Fibroblast of upper back skin (primary cell): Measurements from ENCODE around the gene GCAT.
A peak's percentile ranks its signal among the peaks of the same experiment; 100 is the strongest.
"Not testable (repeated sequence)": the region's sequence is repeated elsewhere in the genome, so short reads cannot be mapped to it uniquely, and the experiment has no call there.

Experiments
- DNase-seq: peaks from one replicate; pipeline ENCODE4 v3.0.0-alpha.2; 2013

The GCAT gene

DNA sequence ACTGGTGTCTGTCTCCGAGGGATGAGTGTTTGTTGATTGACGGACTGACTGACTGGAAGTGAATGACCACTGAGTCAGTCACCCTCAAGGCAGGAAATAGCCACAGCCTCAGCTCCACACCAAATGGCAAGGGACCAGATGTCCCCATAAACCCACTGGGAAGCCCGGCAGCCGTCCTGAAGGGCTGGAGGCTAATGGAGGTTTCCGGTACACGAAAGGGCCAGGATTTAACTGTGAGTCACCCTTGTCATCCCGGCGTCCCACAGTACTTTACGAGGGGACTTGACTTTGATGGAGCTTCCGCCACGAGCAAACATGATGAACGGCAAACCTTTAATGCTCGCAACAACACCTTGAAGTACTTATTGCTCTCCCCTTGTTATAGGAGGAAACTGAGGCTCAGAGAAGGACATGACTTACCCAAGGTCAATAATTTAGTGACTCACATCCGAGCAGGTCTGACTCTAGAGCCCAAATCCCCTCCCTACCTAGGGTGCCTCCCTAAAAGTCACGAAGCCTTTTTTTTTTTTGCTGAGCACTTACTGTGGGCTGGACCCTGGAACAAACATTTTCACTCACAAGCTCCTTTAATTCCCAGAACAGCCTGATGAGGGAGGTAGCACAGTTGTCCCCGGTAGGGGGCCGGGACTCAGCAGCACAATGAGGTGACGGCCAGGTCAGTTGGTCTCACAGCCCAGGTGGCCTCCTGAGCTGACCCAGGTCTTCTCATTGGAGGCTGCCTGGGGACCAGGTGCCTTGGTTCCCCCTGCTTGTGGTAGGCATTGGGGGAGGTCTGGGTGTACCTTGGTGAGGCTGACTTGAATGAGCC, 25.2 kb upstream of the GCAT start:
- peak; percentile 34 for DNase-seq

DNA sequence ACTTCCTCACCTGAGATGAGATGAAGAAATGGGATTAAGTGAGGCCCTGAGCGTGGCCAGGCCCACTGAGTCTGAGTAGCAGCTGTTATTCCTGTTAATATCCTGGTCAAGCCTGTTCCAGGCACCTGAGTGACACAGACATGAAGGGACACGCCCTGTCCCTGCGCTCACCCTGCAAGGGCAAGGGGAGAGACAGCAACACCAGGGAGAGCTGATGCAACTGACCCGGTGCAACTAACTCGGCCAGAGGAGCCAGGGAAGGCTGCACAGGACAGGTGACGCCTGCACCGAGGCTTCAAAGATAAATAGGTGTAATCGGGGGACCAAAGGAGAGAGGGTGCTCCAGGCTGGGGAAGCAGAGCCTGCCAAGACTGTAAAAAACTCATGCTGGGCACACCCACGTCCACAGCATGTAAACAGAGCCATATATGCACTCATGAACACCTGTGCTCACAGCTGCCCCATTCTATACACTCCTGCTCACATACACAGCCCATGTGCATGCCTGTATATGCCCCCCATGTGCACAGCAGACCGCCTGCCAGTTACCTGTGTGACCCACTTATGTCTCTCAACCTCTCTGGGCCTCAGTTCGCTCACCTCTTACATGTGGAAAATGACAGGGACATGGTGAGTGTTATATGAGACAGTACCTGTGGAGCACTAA, 22.8 kb upstream of the GCAT start:
- DNase-seq, result no peak

DNA sequence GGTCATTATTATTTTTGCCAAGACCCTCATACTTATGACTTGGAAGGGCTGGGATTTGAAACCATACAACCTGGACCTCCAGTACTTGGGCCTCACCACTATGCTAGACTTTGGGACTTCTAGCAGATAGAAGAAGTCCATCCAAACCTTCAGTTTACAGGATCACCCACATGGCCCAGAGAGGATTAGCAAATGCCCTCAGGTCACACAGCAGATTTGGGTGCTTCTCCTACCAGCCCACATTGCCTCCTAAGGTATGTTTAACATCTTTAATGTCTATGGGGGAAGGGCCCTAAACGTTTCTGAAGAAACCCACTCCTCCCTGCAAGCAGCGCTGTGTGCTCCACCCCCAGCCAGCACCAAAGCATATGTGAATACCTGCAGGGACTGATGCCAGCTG, 17.5 kb upstream of the GCAT start:
- no peak for DNase-seq

DNA sequence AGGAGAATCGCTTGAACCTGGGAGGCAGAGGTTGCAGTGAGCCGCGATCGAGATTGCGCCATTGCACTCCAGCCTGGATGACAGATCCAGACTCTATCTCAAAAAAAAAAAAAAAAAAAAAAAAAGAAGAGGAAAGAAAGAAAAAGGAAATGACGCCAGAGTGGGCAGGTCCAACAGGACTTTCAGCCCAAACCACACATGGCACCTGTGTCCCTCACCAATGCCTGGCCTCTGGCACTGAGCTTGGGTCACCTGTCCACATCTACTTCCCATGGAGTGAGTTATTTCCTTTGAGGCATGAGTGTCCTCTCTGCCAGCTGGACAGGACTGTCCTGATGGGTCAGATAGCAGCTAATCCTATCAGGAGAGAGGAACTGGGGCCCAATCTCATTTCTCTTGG, 15.2 kb upstream of the GCAT start:
- DNase-seq, result no peak

DNA sequence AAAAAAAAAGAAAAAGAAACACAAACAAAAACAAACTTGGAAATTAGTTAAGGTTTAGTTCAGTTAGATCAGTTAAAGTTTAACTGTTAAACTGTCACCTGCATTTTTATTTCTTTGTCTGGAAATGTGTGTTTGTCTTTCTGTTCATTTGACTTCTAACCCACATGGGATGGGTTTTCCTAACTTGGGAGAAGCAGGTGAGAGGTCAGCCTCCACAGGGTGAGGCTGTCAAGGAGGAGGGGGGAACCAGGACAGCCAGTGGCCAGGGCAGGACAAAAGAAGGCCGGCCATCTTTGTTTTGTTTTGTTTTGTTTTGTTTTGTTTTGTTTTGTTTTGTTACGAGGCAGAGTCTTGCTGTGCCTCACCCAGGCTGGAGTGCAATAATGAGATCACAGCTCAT, 13.4 kb upstream of the GCAT start:
- no peak for DNase-seq

DNA sequence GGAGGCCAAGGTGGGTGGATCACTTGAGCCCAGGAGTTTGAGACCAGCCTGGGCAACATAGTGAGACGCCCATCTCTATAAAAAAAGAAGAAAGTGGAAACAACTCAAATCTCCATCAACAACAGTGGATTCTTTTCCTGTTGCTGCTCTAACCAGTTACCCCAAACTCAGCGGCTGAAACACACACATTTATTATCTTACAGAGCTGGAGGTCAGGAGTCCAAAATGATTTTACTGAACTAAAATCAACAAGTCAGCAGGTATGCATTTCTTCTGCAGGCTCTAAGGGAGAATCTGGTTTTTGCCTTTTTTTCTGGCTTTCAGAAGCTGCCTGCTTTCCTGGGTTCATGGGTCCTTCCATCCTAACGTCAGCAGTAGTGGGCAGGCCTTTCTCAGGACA, 11.7 kb upstream of the GCAT start:
- DNase-seq, result no peak

DNA sequence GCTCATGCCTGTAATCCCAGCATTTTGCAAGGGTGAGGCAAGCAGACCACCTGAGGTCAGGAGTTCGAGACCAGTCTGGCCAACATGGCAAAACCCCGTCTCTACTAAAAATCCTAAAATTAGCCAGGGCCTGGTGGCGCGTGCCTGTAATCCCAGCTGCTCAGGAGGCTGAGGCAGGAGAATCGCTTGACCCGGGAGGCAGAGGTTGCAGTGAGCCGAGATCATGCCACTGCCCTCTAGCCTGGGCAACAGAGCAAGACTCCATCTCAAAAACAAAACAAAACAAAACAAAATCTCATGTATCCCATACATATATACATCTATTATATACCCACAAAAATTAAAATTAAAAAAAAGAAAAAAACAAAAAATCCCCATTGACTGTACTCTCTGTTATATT, 10.5 kb upstream of the GCAT start:
- DNase-seq, result not testable (repeated sequence)

DNA sequence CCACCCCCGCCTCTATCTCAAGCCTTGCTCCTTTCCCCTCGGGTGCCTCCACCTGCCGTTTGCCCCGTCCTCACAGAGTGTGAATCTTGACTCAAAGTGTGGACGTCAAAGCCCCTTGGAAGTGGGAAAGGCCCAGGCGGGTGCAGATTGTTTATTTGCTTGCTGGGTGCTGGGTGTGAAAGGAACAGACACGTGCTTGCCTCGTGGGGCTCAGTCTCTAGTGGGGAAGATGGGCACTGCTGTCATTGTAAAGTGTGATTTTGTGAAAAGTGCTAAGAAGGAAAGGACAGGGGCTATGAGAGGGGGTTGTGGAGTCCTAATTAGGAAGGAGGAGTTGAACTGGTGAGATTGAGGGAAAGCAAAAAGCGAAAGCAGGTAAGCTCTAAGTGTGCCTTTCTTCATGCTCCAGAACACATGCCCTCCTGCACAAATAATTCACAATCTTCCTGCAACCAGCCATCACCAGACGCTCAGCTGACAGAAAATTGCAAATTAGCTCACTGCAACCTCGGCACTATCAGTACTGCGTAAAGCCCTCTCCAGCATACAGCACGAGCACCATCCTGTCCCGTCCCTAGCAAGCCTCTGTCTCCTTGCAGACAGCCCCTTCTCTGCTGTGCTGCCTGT, 9.7 kb upstream of the GCAT start:
- DNase-seq, result no peak

DNA sequence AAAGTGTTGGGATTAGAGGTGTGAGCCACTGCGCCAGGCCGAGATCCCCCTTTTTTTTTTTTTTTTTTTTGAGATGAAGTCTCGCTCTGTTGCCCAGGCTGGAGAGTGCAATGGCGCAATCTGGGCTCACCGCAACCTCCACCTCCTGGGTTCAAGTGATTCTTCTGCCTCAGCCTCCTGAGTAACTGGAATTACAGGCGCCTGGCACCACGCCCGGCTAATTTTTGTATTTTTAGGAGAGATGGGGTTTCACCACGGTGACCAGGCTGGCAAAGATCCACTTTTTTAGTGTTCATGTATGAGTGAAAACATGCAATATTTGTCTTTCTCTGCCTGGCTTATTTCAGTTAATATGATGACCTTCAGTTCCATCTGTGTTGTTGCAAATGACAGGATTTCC, 7.8 kb upstream of the GCAT start:
- not testable (repeated sequence) for DNase-seq

DNA sequence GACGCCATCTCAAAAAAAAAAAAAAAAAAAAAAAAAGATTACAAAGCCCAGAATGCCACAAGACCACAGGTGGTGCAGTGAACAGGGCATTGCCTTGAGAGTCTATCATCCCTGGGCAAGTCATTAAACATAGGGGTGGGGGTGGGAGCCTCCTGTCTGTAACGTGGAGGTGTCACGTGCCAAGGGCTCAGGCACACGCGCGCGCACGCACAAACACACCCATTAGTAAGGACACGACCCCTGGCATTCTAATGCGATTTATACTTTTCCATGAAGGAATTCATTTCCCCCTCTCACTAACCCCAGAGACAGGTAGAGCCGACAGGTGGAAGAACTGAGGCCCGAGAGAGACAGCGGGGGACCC, 5.8 kb upstream of the GCAT start:
- no peak for DNase-seq

DNA sequence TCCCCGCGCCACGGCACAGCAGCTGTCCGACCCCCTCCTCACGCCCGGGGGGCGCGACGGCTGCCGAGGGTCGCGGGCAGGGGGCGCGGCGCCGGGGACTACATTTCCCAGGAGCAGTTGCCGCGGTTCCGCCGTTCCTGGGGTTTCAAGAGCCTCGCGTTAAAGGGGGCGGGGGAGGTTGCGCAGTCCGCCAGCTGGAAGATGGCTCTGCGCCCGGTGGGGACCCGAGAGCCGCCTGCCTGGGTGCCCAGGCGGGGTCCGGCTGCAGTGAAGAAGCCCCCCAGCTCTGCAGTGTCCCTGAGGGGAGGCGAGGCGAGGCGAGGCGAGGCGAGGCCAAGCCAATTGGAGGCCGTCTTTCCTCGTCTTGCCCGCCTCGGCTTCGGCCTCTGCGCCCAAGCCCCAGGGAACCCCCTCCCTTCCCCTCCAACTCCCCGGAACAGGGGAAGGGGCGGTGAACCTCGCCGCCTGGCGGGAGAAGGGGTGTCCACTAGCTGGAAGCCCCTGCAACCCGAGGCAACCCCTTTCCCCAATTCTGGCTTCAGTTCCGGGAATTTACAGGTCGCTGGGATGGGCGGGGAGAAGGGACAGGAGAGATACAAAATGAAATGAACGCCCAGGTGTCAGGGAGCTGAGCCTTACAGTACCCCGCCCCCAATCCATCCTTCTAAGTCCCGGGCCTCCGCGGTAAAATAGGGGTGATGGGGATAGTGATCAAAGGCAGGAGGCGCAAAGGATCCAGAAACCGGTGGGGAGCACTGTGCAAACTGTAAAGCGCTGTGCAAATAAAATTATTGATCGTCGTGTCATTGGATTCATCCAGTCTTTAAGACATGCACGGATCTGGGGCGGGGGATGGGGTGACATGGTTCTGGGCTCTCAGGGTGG, 5.2 kb upstream of the GCAT start:
- peak; percentile 43 for DNase-seq

DNA sequence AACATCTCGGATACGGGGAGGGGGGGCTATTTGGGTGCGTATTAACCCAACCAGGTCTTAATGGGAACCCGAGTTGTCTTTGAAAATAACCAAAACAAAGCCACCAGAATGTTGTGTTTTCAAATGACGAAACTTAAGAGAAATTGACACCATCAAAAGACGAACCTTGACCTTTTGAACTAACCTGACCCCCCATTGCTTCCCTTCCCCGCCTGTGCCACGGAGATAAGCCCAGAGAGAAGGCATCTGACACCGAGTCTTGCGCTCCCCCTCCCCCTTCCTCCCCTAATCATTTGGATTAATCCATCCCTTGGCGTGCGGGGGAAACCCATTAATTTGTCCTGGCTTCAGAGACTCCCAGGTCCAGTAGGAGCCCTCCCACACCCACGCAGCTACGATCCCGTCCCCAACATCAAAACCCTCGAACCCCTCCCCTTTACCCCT, 4.5 kb upstream of the GCAT start:
- no peak for DNase-seq

DNA sequence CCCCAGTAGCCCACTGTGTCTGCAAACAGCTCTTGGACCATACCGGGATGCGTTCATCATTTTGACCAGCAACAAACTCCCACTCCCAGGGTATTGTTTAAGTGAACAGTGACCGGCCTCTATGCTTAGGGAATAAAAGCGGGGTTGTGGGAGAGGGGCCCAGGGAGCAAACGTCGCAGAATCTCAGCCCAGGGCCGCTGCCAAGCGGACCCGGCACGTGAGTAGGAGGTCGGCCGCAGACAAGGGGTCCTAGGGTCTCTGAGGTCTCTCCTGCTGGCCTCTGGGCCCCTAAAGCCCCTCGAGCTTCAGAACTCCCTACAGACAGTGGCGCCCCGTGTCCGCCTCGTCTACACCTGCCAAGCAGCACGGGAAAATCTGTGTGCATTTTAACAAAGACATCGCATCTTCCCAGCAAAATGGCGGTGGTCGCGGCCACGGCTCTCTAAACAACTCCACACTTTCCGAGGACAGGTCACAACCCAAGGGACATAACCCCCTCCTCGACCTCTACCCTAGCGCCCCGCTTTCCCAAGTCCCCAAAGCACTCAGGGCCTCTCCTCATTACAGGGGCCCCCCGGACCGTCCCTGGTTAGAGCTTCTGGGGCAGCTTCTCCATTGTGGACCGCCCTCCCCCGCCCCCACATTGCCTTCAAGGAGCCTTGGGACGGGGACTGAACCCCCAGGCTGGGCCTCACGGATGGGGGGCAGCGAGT, 3.9 kb upstream of the GCAT start:
- no peak for DNase-seq

DNA sequence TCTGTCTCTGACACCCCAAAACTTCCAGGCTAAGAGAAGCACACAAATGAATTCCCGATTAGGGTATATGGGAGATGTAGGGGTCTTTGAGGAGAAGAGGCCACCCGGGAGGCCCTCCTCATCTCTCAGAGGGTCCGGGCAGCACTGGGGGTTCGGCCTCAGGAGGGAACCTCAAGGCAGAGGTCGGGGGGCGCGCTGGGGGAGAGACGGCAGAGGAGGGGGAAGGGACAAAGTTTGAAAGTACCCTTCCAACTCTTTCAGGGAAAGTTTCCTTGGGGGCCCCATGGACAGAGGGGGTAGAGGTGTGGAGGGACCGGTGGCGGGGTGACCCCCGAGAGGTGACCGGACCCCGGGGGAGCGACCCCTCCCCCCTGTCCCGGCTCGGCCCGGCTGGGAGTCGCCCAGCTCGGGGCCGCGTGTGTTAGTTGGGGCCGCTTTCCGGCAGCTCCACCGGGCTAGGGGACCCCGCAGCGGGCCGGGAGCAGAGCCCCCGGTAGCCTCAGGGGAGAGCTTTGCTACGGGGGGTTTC, 3.3 kb upstream of the GCAT start:
- DNase-seq, result no peak

DNA sequence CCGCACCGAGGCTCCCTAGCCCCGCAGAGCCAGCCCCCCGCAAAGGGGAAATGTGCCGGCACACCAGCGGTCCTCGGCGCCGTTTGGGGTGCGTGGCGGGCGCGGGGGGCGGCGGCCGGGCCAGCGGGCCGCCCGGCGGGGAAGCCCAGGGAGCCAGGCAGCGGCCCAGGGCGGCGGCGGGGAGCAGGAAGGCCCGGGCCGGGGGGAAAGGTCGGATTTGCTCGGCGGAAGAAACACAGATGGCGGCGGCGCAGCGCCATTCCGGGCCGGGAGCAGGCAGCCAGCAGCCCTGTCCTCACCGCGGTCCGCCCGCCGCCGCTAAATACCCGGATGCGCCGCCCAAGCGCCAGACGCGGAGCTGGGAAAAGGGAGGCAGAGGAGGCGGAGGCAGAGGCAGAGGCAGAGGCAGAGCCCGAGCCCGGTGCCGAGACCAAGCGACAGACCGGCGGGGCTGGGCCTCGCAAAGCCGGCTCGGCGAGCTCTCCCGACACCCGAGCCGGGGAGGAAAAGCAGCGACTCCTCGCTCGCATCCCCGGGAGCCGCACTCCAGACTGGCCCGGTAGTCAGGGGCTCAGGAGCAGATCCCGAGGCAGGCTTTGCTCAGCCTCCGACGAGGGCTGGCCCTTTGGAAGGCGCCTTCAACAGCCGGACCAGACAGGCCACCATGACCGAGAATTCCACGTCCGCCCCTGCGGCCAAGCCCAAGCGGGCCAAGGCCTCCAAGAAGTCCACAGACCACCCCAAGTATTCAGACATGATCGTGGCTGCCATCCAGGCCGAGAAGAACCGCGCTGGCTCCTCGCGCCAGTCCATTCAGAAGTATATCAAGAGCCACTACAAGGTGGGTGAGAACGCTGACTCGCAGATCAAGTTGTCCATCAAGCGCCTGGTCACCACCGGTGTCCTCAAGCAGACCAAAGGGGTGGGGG, 2.6 kb upstream of the GCAT start:
- DNase-seq, result peak; percentile 81

DNA sequence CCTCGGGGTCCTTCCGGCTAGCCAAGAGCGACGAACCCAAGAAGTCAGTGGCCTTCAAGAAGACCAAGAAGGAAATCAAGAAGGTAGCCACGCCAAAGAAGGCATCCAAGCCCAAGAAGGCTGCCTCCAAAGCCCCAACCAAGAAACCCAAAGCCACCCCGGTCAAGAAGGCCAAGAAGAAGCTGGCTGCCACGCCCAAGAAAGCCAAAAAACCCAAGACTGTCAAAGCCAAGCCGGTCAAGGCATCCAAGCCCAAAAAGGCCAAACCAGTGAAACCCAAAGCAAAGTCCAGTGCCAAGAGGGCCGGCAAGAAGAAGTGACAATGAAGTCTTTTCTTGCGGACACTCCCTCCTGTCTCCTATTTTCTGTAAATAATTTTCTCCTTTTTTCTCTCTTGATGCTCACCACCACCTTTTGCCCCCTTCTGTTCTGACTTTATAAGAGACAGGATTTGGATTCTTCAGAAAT, 1.9 kb upstream of the GCAT start:
- DNase-seq, result no peak

DNA sequence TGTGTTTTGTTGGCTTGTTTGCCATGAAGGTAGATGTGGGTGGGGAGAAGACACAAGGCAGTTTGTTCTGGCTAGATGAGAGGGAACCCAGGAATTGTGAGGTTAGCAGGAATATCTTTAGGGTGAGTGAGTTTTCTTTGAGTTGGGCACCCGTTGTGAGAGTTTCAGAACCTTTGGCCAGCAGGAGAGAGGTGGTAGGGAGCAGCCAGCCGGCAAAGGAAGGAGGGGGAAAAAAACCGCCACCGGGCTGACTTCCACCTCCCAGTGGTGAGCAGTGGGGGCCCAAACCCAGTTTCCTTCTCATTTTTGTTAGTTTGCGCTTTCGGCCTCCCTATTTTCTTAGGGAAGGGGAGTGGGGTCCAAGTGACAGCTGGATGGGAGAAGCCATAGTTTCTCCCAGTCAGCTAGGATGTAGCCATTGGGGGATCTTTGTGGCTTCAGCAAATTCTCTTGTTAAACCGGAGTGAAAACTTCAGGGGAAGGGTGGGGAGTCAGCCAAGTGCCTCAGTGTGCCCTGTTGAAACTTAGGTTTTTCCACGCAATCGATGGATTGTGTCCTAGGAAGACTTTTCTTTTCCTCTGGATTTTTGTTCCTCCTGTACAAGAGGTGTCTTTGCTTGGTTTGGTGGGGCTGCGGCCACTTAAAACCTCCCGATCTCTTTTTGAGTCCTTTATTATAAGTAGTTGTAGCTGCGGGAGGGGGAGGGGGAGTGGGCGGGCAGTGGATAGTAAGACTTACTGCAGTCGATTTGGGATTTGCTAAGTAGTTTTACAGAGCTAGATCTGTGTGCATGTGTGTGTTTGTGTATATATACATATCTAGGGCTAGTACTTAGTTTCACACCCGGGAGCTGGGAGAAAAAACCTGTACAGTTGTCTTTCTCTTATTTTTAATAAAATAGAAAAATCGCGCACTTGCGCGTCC, 1.1 kb upstream of the GCAT start:
- peak; percentile 42 for DNase-seq

DNA sequence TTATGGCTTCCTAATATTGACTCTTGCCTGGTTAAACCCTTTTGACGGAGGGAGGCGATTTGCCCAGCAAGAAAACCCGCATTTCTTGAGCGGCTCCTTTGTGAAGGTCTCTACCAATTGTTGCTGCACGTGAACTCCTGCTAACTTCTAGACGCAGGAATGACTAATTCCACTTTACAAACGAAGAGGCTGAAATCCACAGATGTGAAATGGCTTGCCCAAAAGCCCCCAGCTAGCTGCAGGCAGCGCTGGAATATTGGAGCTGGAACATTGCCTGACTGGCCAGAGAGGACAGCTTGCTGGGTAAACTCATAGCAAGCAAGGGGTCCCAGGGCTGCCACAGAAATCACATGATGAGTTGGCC, 542 bp downstream of the GCAT start:
- DNase-seq, result no peak

DNA sequence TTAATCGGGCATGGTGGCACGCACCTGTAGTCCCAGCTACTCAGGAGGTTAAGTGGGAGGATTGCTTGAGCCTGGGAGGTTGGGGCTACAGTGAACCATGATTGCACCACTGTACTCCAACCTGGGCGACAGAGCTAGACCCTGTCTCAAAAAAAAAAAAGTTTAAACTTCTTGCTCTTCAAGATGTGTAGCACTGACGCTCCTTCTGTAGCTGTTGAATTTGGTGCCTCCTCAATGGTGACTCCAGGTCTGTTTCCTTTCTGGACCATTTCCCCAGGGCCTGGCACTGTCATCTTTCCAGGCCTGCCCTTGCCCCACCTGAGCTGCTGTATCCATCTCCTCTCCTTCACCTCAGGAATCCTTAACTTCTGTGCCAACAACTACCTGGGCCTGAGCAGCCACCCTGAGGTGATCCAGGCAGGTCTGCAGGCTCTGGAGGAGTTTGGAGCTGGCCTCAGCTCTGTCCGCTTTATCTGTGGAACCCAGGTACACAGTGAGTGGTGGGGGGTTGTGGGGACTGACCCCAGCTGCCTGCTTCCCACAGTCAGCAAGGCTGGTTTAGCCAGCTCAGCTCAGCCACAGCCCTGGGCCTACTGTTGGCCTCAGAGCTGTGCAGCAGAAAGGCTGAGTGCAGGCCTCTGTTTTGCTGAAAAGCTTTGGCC, 2.1 kb downstream of the GCAT start:
- no peak for DNase-seq
